Activated CD8-positive, alpha-beta memory T cell treated with anti-CD3 and anti-CD28 coated beads, Interleukin-2, amount 10 ng/mL, durations not matched to agents 7 days and 5 days (primary cell): Measurements from ENCODE around the gene REEP5. TPM values are rescaled to one million over a fixed set of nuclear protein-coding genes. Genes with fewer than 3 reads are reported as not detected.

ENCODE experiments used
- ATAC-seq: fragments of 150-1000 bp; cut with Tn5 transposase; one replicate; pipeline ENCODE4 v1.10.0; 2021; ENCODE audit warnings: moderate library complexity
- CTCF ChIA-PET: fragments of 350-600 bp; sonication (Branson Sonifier 250); formaldehyde crosslinking; loops from one replicate; lab custom pipeline; 2021; ENCODE audit warnings: antibody characterized with exemption; lab: Charles Lee
- DNase-seq: peaks from one replicate; pipeline ENCODE4 v3.0.0-alpha.2; 2020
- H3K27ac Mint-ChIP-seq: one replicate; pipeline ENCODE4 v1.8.0; 2021; ENCODE audit warnings: mild to moderate bottlenecking, mixed read lengths
- H3K27me3 Mint-ChIP-seq: one replicate; pipeline ENCODE4 v1.8.0; 2021; ENCODE audit warnings: mixed read lengths
- H3K36me3 Mint-ChIP-seq: one replicate; pipeline ENCODE4 v1.8.0; 2021; ENCODE audit warnings: mild to moderate bottlenecking, mixed read lengths
- H3K4me1 Mint-ChIP-seq: one replicate; pipeline ENCODE4 v1.8.0; 2021; ENCODE audit warnings: mixed read lengths
- H3K4me3 Mint-ChIP-seq: one replicate; pipeline ENCODE4 v1.8.0; 2021; ENCODE audit warnings: mild to moderate bottlenecking, moderate library complexity, mixed read lengths
- H3K9me3 Mint-ChIP-seq: one replicate; pipeline ENCODE4 v1.8.0; 2022; ENCODE audit warnings: low read depth, mixed read lengths
- total RNA-seq, 2 experiments: library from RNA; stranded (reverse); gene quantifications; one replicate each; pipeline ENCODE4 v1.2.3, GENCODE V29; 2021

REEP5 gene
- total RNA-seq, 2 experiments from 2014 or later: 91.0 to 97.0 TPM

- no peaks in the 10 kb centered on the region for H3K36me3 Mint-ChIP-seq
- CTCF ChIA-PET: interaction anchor here (1.7 to 9.3 kb wide), 2 partner anchors 19 to 35 kb away, joined by 4 to 70 read pairs; partner anchors contain the start of gene REEP5
These were observed 35.2 kb upstream of the REEP5 start for GRCh38 chr5:112957036-112957808.

GRCh38 chr5:112956606-112957005 lies 34.6 kb upstream of the REEP5 start:
- no peaks in the 10 kb centered on the region for H3K9me3 Mint-ChIP-seq
- peaks cover 12% of the 10 kb centered on the region for H3K27me3 Mint-ChIP-seq
- ATAC-seq (no peak), DNase-seq (no peak)
- CTCF ChIA-PET: interaction anchor here (9.3 kb wide), 1 partner anchor 34 kb away, joined by 70 read pairs; the partner anchor contains the start of gene REEP5
- H3K4me1 Mint-ChIP-seq: peaks cover 40% of the 10 kb centered on the region
- no peaks in the 10 kb centered on the region for H3K36me3 Mint-ChIP-seq
- H3K4me3 Mint-ChIP-seq: no peak overlapping the region
- no peak overlapping the region for H3K27ac Mint-ChIP-seq

More at GRCh38 chr5:112957036-112957808, 35.2 kb upstream of the REEP5 start:
- H3K27me3 Mint-ChIP-seq: peaks cover 12% of the 10 kb centered on the region
- ATAC-seq: no peak
- H3K9me3 Mint-ChIP-seq: no peaks in the 10 kb centered on the region
- peaks cover 38% of the 10 kb centered on the region for H3K4me1 Mint-ChIP-seq
- H3K4me3 Mint-ChIP-seq: no peak overlapping the region
- no peak for DNase-seq
- H3K27ac Mint-ChIP-seq: no peak overlapping the region

GRCh38 chr5:112951124-112951702 lies 29.2 kb upstream of the REEP5 start:
- Mint-ChIP-seq H3K4me1 (peaks cover 14% of the 10 kb centered on the region), H3K27me3 (peaks cover 12% of the 10 kb centered on the region), H3K4me3 (peak overlapping the region; percentile 38), H3K9me3 (no peaks in the 10 kb centered on the region), H3K36me3 (peaks cover 4% of the 10 kb centered on the region), H3K27ac (no peak overlapping the region)
- CTCF ChIA-PET: interaction anchor here (0.7 to 2.0 kb wide), 4 partner anchors 24 to 180 kb away, joined by 3 to 5 read pairs (median 4); no protein-coding TSS in a partner anchor
- DNase-seq (peak; percentile 80), ATAC-seq (peak; percentile 83)

- Mint-ChIP-seq H3K9me3 (no peaks in the 10 kb centered on the region), H3K27me3 (peaks cover 12% of the 10 kb centered on the region), H3K36me3 (peaks cover 4% of the 10 kb centered on the region), H3K27ac (no peak overlapping the region), H3K4me3 (no peak overlapping the region), H3K4me1 (peaks cover 14% of the 10 kb centered on the region)
- DNase-seq: no peak
- ATAC-seq: no peak
- CTCF ChIA-PET: no interaction called here
These were observed 26.4 kb upstream of the REEP5 start for GRCh38 chr5:112948458-112948857.

- CTCF ChIA-PET: interaction anchor here (0.9 kb wide), 1 partner anchor 13 kb away, joined by 3 read pairs; no protein-coding TSS in a partner anchor
- H3K36me3 Mint-ChIP-seq: no peaks in the 10 kb centered on the region
These were observed 18.6 kb upstream of the REEP5 start for GRCh38 chr5:112940670-112941069.

GRCh38 chr5:112938286-112938685 lies 16.3 kb upstream of the REEP5 start:
- DNase-seq: no peak
- no peak for ATAC-seq
- Mint-ChIP-seq H3K4me1 (peaks cover 10% of the 10 kb centered on the region), H3K36me3 (peaks cover 12% of the 10 kb centered on the region), H3K4me3 (no peak overlapping the region), H3K9me3 (no peaks in the 10 kb centered on the region), H3K27ac (no peak overlapping the region), H3K27me3 (peaks cover 8% of the 10 kb centered on the region)
- CTCF ChIA-PET: no interaction called here

More at GRCh38 chr5:112940670-112941069, 18.6 kb upstream of the REEP5 start:
- Mint-ChIP-seq H3K9me3 (no peaks in the 10 kb centered on the region), H3K4me3 (no peak overlapping the region), H3K27me3 (peaks cover 10% of the 10 kb centered on the region), H3K4me1 (no peaks in the 10 kb centered on the region), H3K27ac (no peak overlapping the region)
- ATAC-seq (no peak), DNase-seq (no peak)

GRCh38 chr5:112935675-112936074 lies 13.6 kb upstream of the REEP5 start:
- Mint-ChIP-seq H3K36me3 (peaks cover 13% of the 10 kb centered on the region), H3K9me3 (no peaks in the 10 kb centered on the region), H3K27me3 (no peaks in the 10 kb centered on the region), H3K4me3 (no peak overlapping the region), H3K4me1 (peaks cover 21% of the 10 kb centered on the region), H3K27ac (no peak overlapping the region)
- DNase-seq (no peak), ATAC-seq (no peak)
- CTCF ChIA-PET: no interaction called here

- Mint-ChIP-seq H3K27ac (no peak overlapping the region), H3K9me3 (no peaks in the 10 kb centered on the region), H3K27me3 (no peaks in the 10 kb centered on the region), H3K36me3 (peaks cover 15% of the 10 kb centered on the region), H3K4me3 (no peak overlapping the region), H3K4me1 (peaks cover 32% of the 10 kb centered on the region)
- no peak for DNase-seq
- CTCF ChIA-PET: interaction anchor here (1.1 kb wide), 1 partner anchor 29 kb away, joined by 6 read pairs; no protein-coding TSS in a partner anchor
- no peak for ATAC-seq
These were observed 12.3 kb upstream of the REEP5 start for GRCh38 chr5:112934366-112934663.

- H3K9me3 Mint-ChIP-seq: no peaks in the 10 kb centered on the region
- DNase-seq (no peak), ATAC-seq (no peak)
- H3K27ac Mint-ChIP-seq: no peak overlapping the region
- peaks cover 37% of the 10 kb centered on the region for H3K4me1 Mint-ChIP-seq
- peaks cover 15% of the 10 kb centered on the region for H3K36me3 Mint-ChIP-seq
- CTCF ChIA-PET: interaction anchor here (1.1 kb wide), 1 partner anchor 29 kb away, joined by 6 read pairs; no protein-coding TSS in a partner anchor
- no peaks in the 10 kb centered on the region for H3K27me3 Mint-ChIP-seq
- no peak overlapping the region for H3K4me3 Mint-ChIP-seq
These were observed 11.8 kb upstream of the REEP5 start for GRCh38 chr5:112933651-112934365.

GRCh38 chr5:112933105-112933504 lies 11.1 kb upstream of the REEP5 start:
- H3K9me3 Mint-ChIP-seq: no peaks in the 10 kb centered on the region
- peaks cover 44% of the 10 kb centered on the region for H3K4me1 Mint-ChIP-seq
- H3K4me3 Mint-ChIP-seq: no peak overlapping the region
- H3K27me3 Mint-ChIP-seq: no peaks in the 10 kb centered on the region
- no peak overlapping the region for H3K27ac Mint-ChIP-seq
- CTCF ChIA-PET: no interaction called here
- DNase-seq: no peak
- no peak for ATAC-seq
- peaks cover 15% of the 10 kb centered on the region for H3K36me3 Mint-ChIP-seq

- H3K36me3 Mint-ChIP-seq: peaks cover 17% of the 10 kb centered on the region
- peaks cover 54% of the 10 kb centered on the region for H3K4me1 Mint-ChIP-seq
- DNase-seq (no peak), ATAC-seq (no peak)
- peak overlapping the region; percentile 52 for H3K27ac Mint-ChIP-seq
- CTCF ChIA-PET: interaction anchor here (0.8 to 2.2 kb wide), 4 partner anchors 12 to 71 kb away, joined by 3 to 10 read pairs (median 4); partner anchors contain the start of gene SRP19
- no peaks in the 10 kb centered on the region for H3K27me3 Mint-ChIP-seq
- no peak overlapping the region for H3K4me3 Mint-ChIP-seq
- no peaks in the 10 kb centered on the region for H3K9me3 Mint-ChIP-seq
These were observed 9.4 kb upstream of the REEP5 start for GRCh38 chr5:112931473-112931872.

GRCh38 chr5:112930082-112930344 lies 8.0 kb upstream of the REEP5 start:
- Mint-ChIP-seq H3K4me1 (peaks cover 58% of the 10 kb centered on the region), H3K9me3 (no peaks in the 10 kb centered on the region), H3K27ac (peak overlapping the region; percentile 96), H3K4me3 (peak overlapping the region; percentile 60), H3K36me3 (peaks cover 15% of the 10 kb centered on the region), H3K27me3 (no peaks in the 10 kb centered on the region)
- ATAC-seq (peak; percentile 54), DNase-seq (peak; percentile 46)
- CTCF ChIA-PET: interaction anchor here (0.6 to 2.2 kb wide), 6 partner anchors 15 to 580 kb away, joined by 3 to 10 read pairs (median 4); no protein-coding TSS in a partner anchor
